NK-92 treated with Interleukin-12 subunit alpha and Interleukin-12 subunit beta, amount 100 ng/mL, for 24 hours (cell line): Measurements from ENCODE around the gene UBE2E3.
"Not testable (repeated sequence)": the region's sequence is repeated elsewhere in the genome, so short reads cannot be mapped to it uniquely, and the experiment has no call there.

Experiments
- DNase-seq: peaks from one replicate; lab custom pipeline; 2025; lab: John Stamatoyannopoulos, UW

Gene UBE2E3

GRCh38 chr2:181074457-181074856 lies 94.1 kb downstream of the UBE2E3 start:
- DNase-seq: no peak

- DNase-seq: no peak
Observed at GRCh38 chr2:181076658-181077057, 96.3 kb downstream of the UBE2E3 start.

GRCh38 chr2:181077128-181077709 lies 96.8 kb downstream of the UBE2E3 start:
- DNase-seq: no peak

GRCh38 chr2:181083140-181083539 lies 102.7 kb downstream of the UBE2E3 start:
- no peak for DNase-seq

GRCh38 chr2:181085734-181086133 lies 105.3 kb downstream of the UBE2E3 start:
- DNase-seq: no peak

GRCh38 chr2:181091920-181092319 lies 111.5 kb downstream of the UBE2E3 start:
- not testable (repeated sequence) for DNase-seq

- DNase-seq: no peak
Observed at GRCh38 chr2:181095486-181095885, 115.1 kb downstream of the UBE2E3 start.

- DNase-seq: no peak
Observed at GRCh38 chr2:181103659-181104058, 123.3 kb downstream of the UBE2E3 start.

GRCh38 chr2:181104512-181105115 lies 124.2 kb downstream of the UBE2E3 start:
- no peak for DNase-seq

GRCh38 chr2:181105562-181105961 lies 125.2 kb downstream of the UBE2E3 start:
- no peak for DNase-seq

GRCh38 chr2:181106229-181106628 lies 125.8 kb downstream of the UBE2E3 start:
- DNase-seq: no peak

- DNase-seq: no peak
Observed at GRCh38 chr2:181106789-181107627, 126.6 kb downstream of the UBE2E3 start.

GRCh38 chr2:181107628-181107945 lies 127.2 kb downstream of the UBE2E3 start:
- no peak for DNase-seq

- DNase-seq: no peak
Observed at GRCh38 chr2:181111059-181111458, 130.7 kb downstream of the UBE2E3 start.

- DNase-seq: no peak
Observed at GRCh38 chr2:181112916-181113315, 132.5 kb downstream of the UBE2E3 start.
